Measurements from ENCODE around the gene CRYBG2. TPM values are rescaled to one million over a fixed set of nuclear protein-coding genes. Genes with fewer than 3 reads are reported as not detected.

The CRYBG2 gene
- total RNA-seq, 1 experiment from 2014 or later, result 0.64 TPM

- Histone ChIP-seq H3K9me3 (ENCODE audit: control insufficient read depth, insufficient read depth, low read depth, low read length) (no peaks in the 10 kb centered on the region), H3K27me3 (ENCODE audit: control insufficient read depth, insufficient read depth, low read length) (no peaks in the 10 kb centered on the region), H3K27ac (ENCODE audit: low read length) (no peak overlapping the region), H3K4me3 (ENCODE audit: low read depth in 2 of 2, low read length in 2 of 2) (no peak overlapping the region), H3K36me3 (ENCODE audit: control insufficient read depth, insufficient read depth, low read length) (no peaks in the 10 kb centered on the region), H3K4me1 (ENCODE audit: control insufficient read depth, insufficient read depth, low read length) (peaks cover 4% of the 10 kb centered on the region; the same call in 1 of the 2 replicates)
- peak; percentile 33 for DNase-seq (ENCODE audit: low read depth, low spot score)
- ChIA-PET CTCF (interaction anchor here (0.5 to 1.8 kb wide), 9 partner anchors 24 to 420 kb away, joined by 3 to 8 read pairs (median 5); no protein-coding TSS in a partner anchor), POLR2A (interaction anchor here (0.6 kb wide), 1 partner anchor 52 kb away, joined by 4 read pairs; no protein-coding TSS in a partner anchor)
- ATAC-seq, result peak; percentile 73
- TF ChIP-seq SIN3A (IDR thresholded peaks at IDR 0.05; ENCODE audit: borderline replicate concordance, insufficient read depth, low read depth, low read length), result no peak
- TF ChIP-seq CTCF (IDR thresholded peaks at IDR 0.05), result peak; percentile 99
- no TSS peak for BruUV-seq (replicated peaks)
- in situ Hi-C loops (cut with HindIII; ENCODE audit: low pct_unique_long_range_greater_than_20kb, low sequenced_read_pairs) (no loop called here), intact Hi-C loops (cut with micrococcal nuclease; ENCODE audit: unreplicated experiment) (no loop called here)
These were observed 9.9 kb upstream of the CRYBG2 start for GRCh38 chr1:26363549-26364448.

GRCh38 chr1:26362331-26362730 lies 8.4 kb upstream of the CRYBG2 start:
- no peak for DNase-seq (ENCODE audit: low read depth, low spot score)
- in situ Hi-C loops (cut with HindIII; ENCODE audit: low pct_unique_long_range_greater_than_20kb, low sequenced_read_pairs), result no loop called here

More at GRCh38 chr1:26362331-26362730, 8.4 kb upstream of the CRYBG2 start:
- POLR2A ChIA-PET, result no interaction called here
- Histone ChIP-seq H3K27ac (ENCODE audit: low read length) (no peak overlapping the region), H3K36me3 (ENCODE audit: control insufficient read depth, insufficient read depth, low read length) (no peaks in the 10 kb centered on the region), H3K9me3 (ENCODE audit: control insufficient read depth, insufficient read depth, low read depth, low read length) (no peaks in the 10 kb centered on the region), H3K27me3 (ENCODE audit: control insufficient read depth, insufficient read depth, low read length) (no peaks in the 10 kb centered on the region), H3K4me3 (ENCODE audit: low read depth in 2 of 2, low read length in 2 of 2) (no peak overlapping the region), H3K4me1 (ENCODE audit: control insufficient read depth, insufficient read depth, low read length) (peaks cover 4% of the 10 kb centered on the region; the same call in 1 of the 2 replicates)
- TF ChIP-seq CTCF (IDR thresholded peaks at IDR 0.05), result no peak
- TF ChIP-seq TCF7L2 (IDR thresholded peaks at IDR 0.05; ENCODE audit: low read depth, low read length), result no peak
- no peak for TF ChIP-seq SIN3A (IDR thresholded peaks at IDR 0.05; ENCODE audit: borderline replicate concordance, insufficient read depth, low read depth, low read length)
- no peak for TF ChIP-seq REST (IDR thresholded peaks at IDR 0.05; ENCODE audit: insufficient read depth in 1 of 2, low read depth in 2 of 2, low read length in 1 of 2)
- no peak for TF ChIP-seq POLR2AphosphoS5 (IDR thresholded peaks at IDR 0.05; ENCODE audit: low read depth, low read length)
- ATAC-seq, result no peak
- intact Hi-C loops (cut with micrococcal nuclease; ENCODE audit: unreplicated experiment), result no loop called here
- BruUV-seq (replicated peaks), result no TSS peak
- CTCF ChIA-PET, result interaction anchor here (1.0 to 1.7 kb wide), 2 partner anchors 11 to 41 kb away, joined by 3 to 4 read pairs; no protein-coding TSS in a partner anchor

Measured in Panc1 (cell line).